Measurements from ENCODE around the gene UGT1A9.
"Not testable (repeated sequence)": the region's sequence is repeated elsewhere in the genome, so short reads cannot be mapped to it uniquely, and the experiment has no call there.

Gene UGT1A9

DNA sequence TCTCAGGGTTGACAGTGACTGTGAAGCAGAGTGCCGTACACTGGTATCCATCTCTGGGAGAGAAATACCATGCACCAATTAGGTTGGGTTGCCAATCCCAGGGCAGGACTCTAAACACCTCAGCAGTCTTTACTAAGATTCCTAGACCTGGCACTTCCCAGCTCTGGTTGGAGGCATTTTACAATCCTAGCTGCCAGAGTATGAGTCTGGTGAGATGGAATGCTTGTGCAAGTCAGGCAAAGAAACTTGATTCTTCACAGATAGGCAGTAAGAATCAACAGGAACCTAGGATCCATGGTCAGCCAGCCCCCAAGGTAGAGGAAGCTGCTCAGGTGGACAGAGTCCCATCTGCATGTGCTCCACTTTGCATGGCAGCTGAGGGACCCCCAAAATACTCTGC lies 35.0 kb downstream of the UGT1A9 start:
- H3K4me3 ChIP-seq = no peak overlapping the region
- H4K20me1 ChIP-seq = no peaks in the 10 kb centered on the region
- no peak overlapping the region for H3K4me2 ChIP-seq
- H3K4me1 ChIP-seq = no peaks in the 10 kb centered on the region
- no peak for TF ChIP-seq Cebpa-rat (IDR thresholded peaks at IDR 0.05)
- H3K36me3 ChIP-seq = no peaks in the 10 kb centered on the region
- peaks cover 4% of the 10 kb centered on the region; the same call in 1 of the 2 replicates for H3K9me3 ChIP-seq
- no peaks in the 10 kb centered on the region for H3K27me3 ChIP-seq
- no peak overlapping the region for H3K27ac ChIP-seq
- no peak overlapping the region for H3K9ac ChIP-seq

DNA sequence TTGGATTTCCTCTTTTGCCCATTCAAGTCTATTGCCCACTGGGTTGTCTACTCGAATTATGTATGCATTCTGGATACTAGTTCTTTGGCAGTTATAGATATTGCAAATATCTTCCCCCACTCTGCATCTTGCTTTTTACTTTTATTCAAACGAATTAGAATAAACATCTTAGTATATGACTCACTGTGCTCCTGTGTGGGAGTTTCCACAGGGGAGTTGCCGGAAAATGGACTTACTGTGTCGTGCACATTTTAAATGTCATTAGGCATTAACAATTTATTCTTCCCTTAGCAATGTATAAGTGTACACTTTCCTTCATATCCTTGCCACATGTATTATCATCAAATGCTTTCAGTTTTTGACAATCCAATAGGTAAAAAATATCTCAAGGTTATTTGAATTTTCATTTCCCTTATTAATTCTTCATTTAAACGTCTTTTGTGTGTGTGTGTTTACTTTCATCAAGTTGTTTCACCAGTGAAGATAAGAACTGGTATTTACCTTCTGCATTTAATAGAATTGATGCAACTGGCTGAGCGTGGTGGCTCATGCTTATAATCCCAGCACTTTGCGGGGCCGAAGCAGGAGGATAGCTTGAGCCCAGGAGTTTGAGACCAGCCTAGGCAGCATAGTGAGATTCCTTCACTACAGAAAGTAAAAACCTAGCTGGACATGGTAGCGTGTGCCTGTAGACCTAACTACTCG lies 36.4 kb downstream of the UGT1A9 start:
- Histone ChIP-seq H3K4me3 (no peak overlapping the region), H3K4me1 (no peaks in the 10 kb centered on the region), H3K36me3 (no peaks in the 10 kb centered on the region), H3K27me3 (no peaks in the 10 kb centered on the region), H3K9me3 (peaks cover 4% of the 10 kb centered on the region; the same call in 1 of the 2 replicates), H3K27ac (no peak overlapping the region), H3K4me2 (no peak overlapping the region), H4K20me1 (no peaks in the 10 kb centered on the region), H3K9ac (no peak overlapping the region)
- TF ChIP-seq Cebpa-rat (IDR thresholded peaks at IDR 0.05) = no peak

DNA sequence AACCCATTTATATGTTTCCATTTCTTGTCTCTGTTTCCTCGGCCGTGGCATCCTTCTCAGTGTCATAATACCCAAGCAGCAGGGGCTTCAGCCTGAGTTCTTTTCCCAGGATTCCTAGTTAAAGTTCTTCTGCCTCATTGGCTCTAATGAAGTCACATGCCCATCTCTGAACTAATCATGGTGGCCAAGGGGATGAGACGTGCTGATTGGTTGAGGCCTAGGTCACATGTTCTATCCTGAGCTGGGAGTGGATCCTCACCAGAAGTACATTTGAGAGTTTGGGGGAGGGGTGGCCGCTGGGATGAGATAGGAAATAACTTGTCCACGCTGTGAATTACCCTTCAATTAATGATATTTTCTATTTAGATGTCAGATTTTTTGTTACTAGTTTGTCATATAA lies 37.2 kb downstream of the UGT1A9 start:
- no peak overlapping the region for H3K4me2 ChIP-seq
- no peak for TF ChIP-seq Cebpa-rat (IDR thresholded peaks at IDR 0.05)
- H3K27ac ChIP-seq = no peak overlapping the region
- H3K4me1 ChIP-seq = no peaks in the 10 kb centered on the region
- peaks cover 1% of the 10 kb centered on the region; the same call in 1 of the 2 replicates for H3K9me3 ChIP-seq
- no peak overlapping the region for H3K4me3 ChIP-seq
- H4K20me1 ChIP-seq = no peaks in the 10 kb centered on the region
- H3K36me3 ChIP-seq = no peaks in the 10 kb centered on the region
- H3K9ac ChIP-seq = no peak overlapping the region
- no peaks in the 10 kb centered on the region for H3K27me3 ChIP-seq

DNA sequence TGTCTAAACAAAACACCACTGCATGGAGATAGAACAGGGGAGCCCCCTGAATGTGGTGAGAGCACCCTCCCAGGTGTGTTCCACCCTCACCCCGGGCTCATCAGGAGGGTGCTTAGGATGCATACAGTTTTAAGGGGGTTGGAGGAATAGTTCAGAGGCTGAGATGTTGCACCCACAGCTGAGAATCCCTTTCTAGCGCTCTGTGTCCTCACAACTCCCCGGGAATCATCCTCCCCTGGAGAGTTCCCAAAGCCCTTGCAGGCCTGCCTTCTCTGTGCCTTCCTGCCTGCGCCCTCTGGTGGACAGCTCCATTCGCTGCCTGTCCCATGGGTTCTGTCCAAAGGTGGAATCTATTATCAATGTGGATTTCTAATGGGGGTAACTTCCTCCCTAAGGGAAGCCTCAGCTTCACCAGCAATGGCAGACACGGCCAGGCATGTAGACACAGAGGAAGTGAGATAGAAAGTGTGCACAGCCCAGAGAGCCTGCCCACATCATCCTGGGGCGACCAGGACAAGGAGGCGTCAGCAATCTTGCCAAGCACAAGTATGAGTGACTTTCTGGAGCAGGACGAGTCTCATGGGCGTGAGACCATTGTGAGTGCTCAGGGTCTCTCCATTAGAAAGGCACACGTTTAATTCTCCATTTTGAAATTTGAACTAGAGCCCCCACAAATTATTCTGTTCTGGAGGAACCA lies 39.8 kb downstream of the UGT1A9 start:
- TF ChIP-seq Cebpa-rat (IDR thresholded peaks at IDR 0.05) = no peak
- Histone ChIP-seq H3K36me3 (no peaks in the 10 kb centered on the region), H3K9ac (no peak overlapping the region), H3K4me1 (no peaks in the 10 kb centered on the region), H4K20me1 (no peaks in the 10 kb centered on the region), H3K9me3 (no peaks in the 10 kb centered on the region), H3K4me2 (no peak overlapping the region), H3K27ac (no peak overlapping the region), H3K4me3 (no peak overlapping the region), H3K27me3 (no peaks in the 10 kb centered on the region)

DNA sequence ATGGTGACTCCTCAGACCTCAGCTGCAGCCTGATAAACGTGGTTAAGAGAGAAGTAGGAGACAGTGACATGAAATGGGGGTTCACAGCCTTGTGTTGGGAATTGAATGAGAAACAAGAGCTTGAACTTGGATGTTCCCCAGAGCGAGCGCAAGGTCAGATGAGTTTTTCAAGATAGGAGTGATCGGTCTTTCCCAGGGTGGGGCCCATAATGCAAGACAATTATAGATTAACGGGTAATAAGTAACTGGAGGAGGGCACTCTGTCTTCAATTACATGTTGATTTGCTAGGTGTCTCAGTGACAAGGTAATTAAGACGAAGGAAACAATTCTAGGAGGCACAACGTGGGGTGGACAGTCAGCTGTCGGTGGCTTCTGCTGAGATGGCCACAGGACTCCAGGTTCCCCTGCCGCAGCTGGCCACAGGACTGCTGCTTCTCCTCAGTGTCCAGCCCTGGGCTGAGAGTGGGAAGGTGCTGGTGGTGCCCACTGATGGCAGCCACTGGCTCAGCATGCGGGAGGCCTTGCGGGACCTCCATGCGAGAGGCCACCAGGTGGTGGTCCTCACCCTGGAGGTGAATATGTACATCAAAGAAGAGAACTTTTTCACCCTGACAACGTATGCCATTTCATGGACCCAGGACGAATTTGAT lies 41.0 kb downstream of the UGT1A9 start, which contains the start of gene UGT1A5:
Gene UGT1A5, plus strand, starts transcription at position 297 of the 651 bp plus-strand sequence. Its CDS starts 85 bp downstream, at position 382.
- no peak within 1 kb of the TSS for H3K4me2 ChIP-seq
- no peaks in the 10 kb centered on the region for H4K20me1 ChIP-seq
- H3K9ac ChIP-seq = no peak within 1 kb of the TSS
- no peaks in the 10 kb centered on the region for H3K9me3 ChIP-seq
- no peaks in the 10 kb centered on the region for H3K36me3 ChIP-seq
- H3K4me3 ChIP-seq = no peak within 1 kb of the TSS
- H3K4me1 ChIP-seq = no peaks in the 10 kb centered on the region
- no peak within 1 kb of the TSS for H3K27ac ChIP-seq
- no peaks in the 10 kb centered on the region for H3K27me3 ChIP-seq
- no peak for TF ChIP-seq Cebpa-rat (IDR thresholded peaks at IDR 0.05)

DNA sequence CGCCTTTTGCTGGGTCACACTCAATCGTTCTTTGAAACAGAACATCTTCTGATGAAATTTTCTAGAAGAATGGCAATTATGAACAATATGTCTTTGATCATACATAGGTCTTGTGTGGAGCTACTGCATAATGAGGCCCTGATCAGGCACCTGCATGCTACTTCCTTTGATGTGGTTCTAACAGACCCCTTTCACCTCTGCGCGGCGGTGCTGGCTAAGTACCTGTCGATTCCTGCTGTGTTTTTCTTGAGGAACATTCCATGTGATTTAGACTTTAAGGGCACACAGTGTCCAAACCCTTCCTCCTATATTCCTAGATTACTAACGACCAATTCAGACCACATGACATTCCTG lies 41.5 kb downstream of the UGT1A9 start:
- no peak overlapping the region for H3K4me2 ChIP-seq
- no peaks in the 10 kb centered on the region for H4K20me1 ChIP-seq
- no peaks in the 10 kb centered on the region for H3K9me3 ChIP-seq
- H3K4me1 ChIP-seq = no peaks in the 10 kb centered on the region
- H3K36me3 ChIP-seq = no peaks in the 10 kb centered on the region
- no peak overlapping the region for H3K27ac ChIP-seq
- TF ChIP-seq Cebpa-rat (IDR thresholded peaks at IDR 0.05) = no peak
- H3K9ac ChIP-seq = no peak overlapping the region
- H3K27me3 ChIP-seq = no peaks in the 10 kb centered on the region
- no peak overlapping the region for H3K4me3 ChIP-seq

DNA sequence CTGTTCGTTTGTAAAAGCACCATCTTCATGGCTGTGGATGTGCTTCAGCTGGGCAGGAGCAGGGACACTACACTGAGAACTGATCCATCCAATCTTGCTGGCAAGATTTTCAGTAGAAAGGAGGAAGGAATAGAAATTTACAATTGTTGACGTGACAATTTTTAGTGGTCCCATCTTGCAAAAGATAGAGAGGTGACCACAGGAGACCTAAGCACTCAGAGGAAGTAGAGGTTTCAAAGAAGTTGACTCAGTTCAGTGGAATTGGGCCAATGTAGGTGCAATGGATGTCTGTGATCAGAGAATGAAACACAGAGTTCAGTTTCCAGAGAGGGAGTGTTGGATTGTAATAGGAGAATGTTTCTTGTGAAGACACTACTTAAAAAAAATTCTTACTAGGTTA lies 42.4 kb downstream of the UGT1A9 start:
- no peak overlapping the region for H3K27ac ChIP-seq
- no peaks in the 10 kb centered on the region for H3K27me3 ChIP-seq
- H3K36me3 ChIP-seq = no peaks in the 10 kb centered on the region
- no peak overlapping the region for H3K4me2 ChIP-seq
- no peak for TF ChIP-seq Cebpa-rat (IDR thresholded peaks at IDR 0.05)
- no peaks in the 10 kb centered on the region for H3K9me3 ChIP-seq
- H3K4me1 ChIP-seq = no peaks in the 10 kb centered on the region
- no peaks in the 10 kb centered on the region for H4K20me1 ChIP-seq
- H3K9ac ChIP-seq = no peak overlapping the region
- H3K4me3 ChIP-seq = no peak overlapping the region

DNA sequence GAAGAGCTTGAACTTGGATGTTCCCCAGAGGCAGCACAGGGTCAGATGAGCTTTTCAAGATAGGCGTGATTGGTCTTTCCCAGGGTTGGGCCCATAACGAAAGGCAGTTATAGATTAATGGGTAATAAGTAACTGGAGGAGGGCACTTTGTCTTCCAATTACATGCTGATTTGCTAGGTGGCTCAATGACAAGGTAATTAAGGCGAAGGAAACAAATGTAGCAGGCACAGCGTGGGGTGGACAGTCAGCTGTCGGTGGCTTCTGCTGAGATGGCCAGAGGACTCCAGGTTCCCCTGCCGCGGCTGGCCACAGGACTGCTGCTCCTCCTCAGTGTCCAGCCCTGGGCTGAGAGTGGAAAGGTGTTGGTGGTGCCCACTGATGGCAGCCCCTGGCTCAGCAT lies 46.9 kb downstream of the UGT1A9 start, which contains the start of gene UGT1A4:
Gene UGT1A4, plus strand, starts transcription at position 185 of the 400 bp plus-strand sequence. Its CDS starts 85 bp downstream, at position 270.
- no peaks in the 10 kb centered on the region for H3K9me3 ChIP-seq
- H3K9ac ChIP-seq = no peak within 1 kb of the TSS
- no peak for TF ChIP-seq Cebpa-rat (IDR thresholded peaks at IDR 0.05)
- no peaks in the 10 kb centered on the region for H3K36me3 ChIP-seq
- H3K27ac ChIP-seq = no peak within 1 kb of the TSS
- H3K4me1 ChIP-seq = no peaks in the 10 kb centered on the region
- no peaks in the 10 kb centered on the region for H4K20me1 ChIP-seq
- no peak within 1 kb of the TSS for H3K4me2 ChIP-seq
- H3K27me3 ChIP-seq = no peaks in the 10 kb centered on the region
- no peak within 1 kb of the TSS for H3K4me3 ChIP-seq

DNA sequence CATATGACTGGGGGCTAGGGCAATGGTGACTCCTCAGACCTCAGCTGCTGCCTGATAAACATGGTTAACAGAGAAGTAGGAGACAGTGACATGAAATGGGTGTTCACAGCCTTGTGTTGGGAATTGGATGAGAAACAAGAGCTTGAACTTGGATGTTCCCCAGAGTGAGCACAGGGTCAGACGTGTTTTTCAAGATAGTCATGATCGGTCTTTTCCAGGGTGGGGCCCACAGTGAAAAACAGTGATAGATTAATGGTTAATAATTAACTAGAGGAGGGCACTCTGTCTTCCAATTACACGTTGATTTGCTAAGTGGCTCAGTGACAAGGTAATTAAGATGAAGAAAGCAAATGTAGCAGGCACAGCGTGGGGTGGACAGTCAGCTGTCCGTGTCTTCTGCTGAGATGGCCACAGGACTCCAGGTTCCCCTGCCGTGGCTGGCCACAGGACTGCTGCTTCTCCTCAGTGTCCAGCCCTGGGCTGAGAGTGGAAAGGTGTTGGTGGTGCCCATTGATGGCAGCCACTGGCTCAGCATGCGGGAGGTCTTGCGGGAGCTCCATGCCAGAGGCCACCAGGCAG lies 57.1 kb downstream of the UGT1A9 start, which contains the start of gene UGT1A3:
Gene UGT1A3, plus strand, starts transcription at position 320 of the 579 bp plus-strand sequence. Its CDS starts 85 bp downstream, at position 405.
- Histone ChIP-seq H3K4me2 (no peak within 1 kb of the TSS), H3K9me3 (no peaks in the 10 kb centered on the region), H3K27ac (no peak within 1 kb of the TSS), H3K9ac (no peak within 1 kb of the TSS), H4K20me1 (no peaks in the 10 kb centered on the region), H3K27me3 (no peaks in the 10 kb centered on the region), H3K36me3 (no peaks in the 10 kb centered on the region), H3K4me3 (no peak within 1 kb of the TSS), H3K4me1 (no peaks in the 10 kb centered on the region)
- no peak for TF ChIP-seq Cebpa-rat (IDR thresholded peaks at IDR 0.05)

DNA sequence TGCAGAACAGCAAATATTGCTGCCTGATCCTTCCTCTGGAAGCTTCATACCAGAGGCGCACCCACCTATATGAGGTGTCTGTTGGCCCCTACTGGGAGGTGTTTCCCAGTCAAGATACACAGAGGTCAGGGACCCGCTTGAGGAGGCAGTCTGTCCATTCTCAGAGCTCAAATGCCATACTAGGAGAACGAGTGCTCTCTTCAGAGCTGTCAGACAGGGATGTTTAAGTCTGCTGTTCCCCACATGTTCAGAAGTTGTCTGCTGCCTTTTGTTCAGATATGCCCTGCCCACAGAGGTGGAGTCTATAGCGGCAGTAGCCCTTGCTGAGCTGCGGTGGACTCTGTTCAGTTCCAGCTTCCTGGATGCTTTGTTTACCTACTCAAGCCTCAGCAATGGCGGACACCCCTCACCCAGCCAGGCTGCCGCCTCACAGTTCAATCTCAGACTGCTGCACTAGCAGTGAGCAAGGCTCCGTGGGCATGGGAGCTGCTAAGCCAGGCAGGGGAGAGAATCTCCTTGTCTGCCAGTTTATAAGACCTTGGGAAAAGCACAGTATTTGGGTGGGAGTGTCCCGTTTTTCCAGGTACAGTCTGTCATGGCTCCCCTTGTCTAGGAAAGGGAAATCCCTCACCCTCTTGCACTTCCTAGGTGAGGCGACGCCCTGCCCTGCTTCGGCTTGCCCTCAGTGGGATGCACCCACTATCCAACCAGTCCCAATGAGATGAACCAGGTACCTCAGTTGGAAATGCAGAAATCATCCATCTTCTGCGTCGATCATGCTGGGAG lies 65.4 kb downstream of the UGT1A9 start:
- H3K36me3 ChIP-seq, H3K4me2 ChIP-seq, H3K4me3 ChIP-seq, H4K20me1 ChIP-seq, H3K4me1 ChIP-seq, H3K27me3 ChIP-seq, H3K9me3 ChIP-seq, H3K9ac ChIP-seq, H3K27ac ChIP-seq: not testable (repeated sequence)
